CD4-positive, alpha-beta T cell treated with Interleukin-4 for 1 hour (primary cell): ENCODE results near the gene RFX2.
"Not testable (repeated sequence)": the region's sequence is repeated elsewhere in the genome, so short reads cannot be mapped to it uniquely, and the experiment has no call there.

Source experiments
- DNase-seq, 2 donors: peaks; one replicate each; pipeline ENCODE4 v3.0.0-alpha.2; 2020 to 2022

Gene RFX2

DNA sequence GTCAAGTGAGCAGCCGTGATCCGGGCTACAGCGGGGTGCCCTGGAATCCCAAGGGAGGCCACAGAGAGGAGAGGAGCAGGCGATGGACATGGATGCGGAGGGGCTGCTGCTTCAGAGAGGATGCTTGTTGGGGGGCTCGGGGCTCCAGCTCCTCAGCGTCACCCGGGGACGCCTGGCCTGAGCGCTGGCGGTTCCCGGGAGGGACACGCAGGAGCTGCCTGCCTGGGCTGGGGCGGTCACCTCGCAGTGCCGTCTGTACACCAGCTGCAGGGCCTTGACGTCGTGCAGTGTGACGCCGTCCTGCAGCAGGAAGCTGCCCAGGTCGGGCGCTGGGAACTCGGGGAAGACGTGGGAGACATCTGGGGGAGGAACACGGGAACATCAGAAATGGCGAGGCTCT is 102.4 kb downstream of the RFX2 start:
- DNase-seq, result no peak

DNA sequence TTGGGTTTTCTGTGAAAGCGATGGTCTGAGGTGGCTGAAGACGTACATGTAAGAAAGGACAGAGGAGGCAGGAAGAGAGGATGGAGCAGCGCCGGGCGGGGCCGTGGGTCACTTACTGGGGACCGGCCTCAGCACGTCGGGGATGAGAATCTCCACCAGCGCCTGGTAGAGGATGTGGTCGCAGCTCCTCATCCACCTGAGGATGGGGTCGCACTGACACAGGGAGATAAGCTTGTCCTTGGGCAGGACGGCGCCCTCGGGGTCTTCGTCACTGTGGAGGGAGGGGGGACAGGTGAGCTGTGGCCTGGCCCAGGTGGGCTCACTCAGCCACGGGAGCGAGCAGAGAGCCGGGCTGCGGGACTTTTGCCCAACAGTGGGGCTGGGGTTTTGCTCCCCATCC is 103.4 kb downstream of the RFX2 start:
- DNase-seq, result no peak

- not testable (repeated sequence) for DNase-seq
These were observed 104.2 kb downstream of the RFX2 start for GRCh38 chr19:6006070-6006446.

GRCh38 chr19:6005321-6006069 is 104.8 kb downstream of the RFX2 start:
- no peak for DNase-seq

GRCh38 chr19:6003976-6004375 is 106.3 kb downstream of the RFX2 start:
- DNase-seq, result no peak

GRCh38 chr19:6002591-6002990 is 107.7 kb downstream of the RFX2 start:
- DNase-seq, result no peak

- no peak for DNase-seq
These were observed 110.0 kb downstream of the RFX2 start for GRCh38 chr19:6000228-6000847.

- no peak for DNase-seq
These were observed 110.6 kb downstream of the RFX2 start for GRCh38 chr19:5999693-6000092.

GRCh38 chr19:5997371-5997770 is 112.9 kb downstream of the RFX2 start:
- no peak for DNase-seq

GRCh38 chr19:5996623-5997320 is 113.5 kb downstream of the RFX2 start:
- DNase-seq, result no peak

- no peak for DNase-seq
These were observed 114.2 kb downstream of the RFX2 start for GRCh38 chr19:5996102-5996501.

GRCh38 chr19:5995606-5996005 is 114.7 kb downstream of the RFX2 start:
- DNase-seq, result no peak

DNA sequence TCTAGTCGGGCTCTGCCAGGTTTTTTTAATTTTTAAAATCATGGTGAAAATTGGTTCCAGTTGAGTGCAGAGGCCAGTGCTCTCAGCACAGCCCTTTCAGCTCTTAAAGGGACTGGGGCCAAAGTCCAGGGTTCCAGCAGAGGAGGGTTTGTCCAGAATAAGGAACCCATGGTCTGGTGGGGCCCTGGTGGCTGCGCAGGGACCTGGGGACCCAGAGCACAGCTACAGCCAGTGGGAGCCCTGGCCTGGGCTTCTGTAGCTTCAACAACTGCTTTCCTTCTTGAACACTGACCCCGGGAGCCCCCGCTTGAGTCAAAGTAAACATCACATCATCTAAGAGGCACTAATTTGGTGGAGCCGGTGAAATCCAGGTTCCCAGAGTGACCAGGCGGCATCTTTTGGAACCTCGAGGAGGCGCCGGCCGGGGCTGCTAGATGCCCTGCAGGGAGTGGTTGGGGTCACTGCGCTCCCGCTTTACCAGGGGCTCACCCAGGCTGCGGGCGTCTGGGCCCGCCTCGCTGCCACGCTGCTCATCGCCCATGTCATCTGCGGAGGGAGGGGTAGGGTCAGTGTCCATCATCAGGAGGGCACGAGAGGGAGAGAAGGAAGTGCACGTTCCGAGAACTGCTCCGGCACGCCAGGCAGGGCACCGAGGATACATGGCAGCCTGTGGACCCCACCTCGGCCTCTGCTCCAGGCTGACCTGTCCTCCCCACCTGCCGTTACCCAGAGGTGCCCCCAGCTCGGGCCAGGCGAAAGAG is 115.7 kb downstream of the RFX2 start:
- no peak for DNase-seq

- no peak for DNase-seq
These were observed 116.5 kb downstream of the RFX2 start for GRCh38 chr19:5993648-5994358.

DNA sequence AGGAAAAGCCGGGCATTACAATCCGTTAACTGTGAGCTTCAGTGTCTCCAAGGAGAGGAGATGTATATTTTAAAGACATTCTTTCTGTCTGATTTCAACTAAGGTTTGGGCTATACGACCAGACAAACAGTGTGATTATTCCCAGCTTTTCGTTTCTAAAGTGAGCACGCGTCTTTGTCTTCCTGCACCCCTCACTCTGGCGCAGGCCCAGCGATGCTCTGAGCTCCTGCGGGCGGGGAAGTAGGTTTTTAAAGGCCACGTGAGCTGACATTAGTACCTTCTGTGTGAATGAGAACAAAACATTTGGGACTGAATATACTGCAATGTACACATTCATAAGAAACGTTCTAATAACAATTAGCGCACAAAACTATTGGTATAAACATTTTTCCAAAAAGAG is 117.1 kb downstream of the RFX2 start:
- no peak for DNase-seq

GRCh38 chr19:5992756-5993155 is 117.5 kb downstream of the RFX2 start:
- no peak for DNase-seq

DNA sequence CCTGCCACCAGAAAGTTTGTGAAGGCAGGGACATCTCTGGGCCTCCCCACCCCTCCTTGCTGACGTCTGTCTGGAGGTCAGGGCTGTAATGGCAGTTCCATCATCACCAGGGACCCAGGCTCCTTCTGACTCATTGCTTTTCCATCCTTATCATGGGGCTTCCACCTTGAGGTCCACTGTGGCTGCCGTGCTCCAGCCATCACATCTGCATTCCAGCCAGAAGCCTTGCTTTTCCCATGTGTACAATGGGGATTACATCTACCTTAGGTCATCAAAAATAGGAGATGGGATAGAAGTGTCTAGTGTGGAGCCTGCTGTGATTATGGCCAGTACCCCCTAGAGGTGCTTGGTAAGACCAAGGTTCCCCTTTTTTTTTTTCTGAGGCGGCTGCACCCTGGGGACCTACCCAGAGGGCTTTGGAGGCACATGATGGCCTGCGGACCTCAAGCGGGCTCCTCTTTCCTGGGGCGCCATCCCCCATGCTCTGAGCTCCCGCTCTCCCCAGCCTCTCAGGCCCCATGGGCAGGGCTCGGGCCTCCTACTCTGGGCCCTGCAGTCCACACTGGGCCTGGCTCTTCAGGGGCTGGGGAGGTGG is 119.0 kb downstream of the RFX2 start:
- DNase-seq, result no peak

DNA sequence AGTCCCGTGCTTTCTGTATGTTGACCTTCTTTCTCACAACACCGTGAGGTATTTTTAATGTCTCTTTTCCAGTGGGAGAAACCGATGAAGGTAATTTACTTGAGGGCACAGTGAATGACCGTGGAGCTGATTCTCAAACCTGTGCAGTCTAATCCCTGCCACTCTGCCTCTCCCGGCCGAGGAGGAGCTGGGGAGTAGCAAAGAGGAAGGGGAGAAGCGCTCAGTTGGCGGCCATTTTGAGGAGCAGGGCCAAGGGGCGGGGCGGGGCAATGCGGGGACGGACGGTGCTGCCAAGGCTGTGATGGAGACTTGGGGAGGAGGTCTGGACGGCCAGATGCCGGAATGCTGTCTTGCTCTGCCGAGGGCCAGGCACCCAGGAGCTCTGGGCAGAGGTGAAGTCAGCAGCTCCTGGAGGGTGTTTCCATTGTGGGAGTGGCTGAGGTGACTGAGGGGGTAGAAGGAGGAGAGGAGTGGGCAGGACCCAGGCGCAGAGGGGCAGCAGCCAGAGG is 120.0 kb downstream of the RFX2 start:
- DNase-seq, result no peak

DNA sequence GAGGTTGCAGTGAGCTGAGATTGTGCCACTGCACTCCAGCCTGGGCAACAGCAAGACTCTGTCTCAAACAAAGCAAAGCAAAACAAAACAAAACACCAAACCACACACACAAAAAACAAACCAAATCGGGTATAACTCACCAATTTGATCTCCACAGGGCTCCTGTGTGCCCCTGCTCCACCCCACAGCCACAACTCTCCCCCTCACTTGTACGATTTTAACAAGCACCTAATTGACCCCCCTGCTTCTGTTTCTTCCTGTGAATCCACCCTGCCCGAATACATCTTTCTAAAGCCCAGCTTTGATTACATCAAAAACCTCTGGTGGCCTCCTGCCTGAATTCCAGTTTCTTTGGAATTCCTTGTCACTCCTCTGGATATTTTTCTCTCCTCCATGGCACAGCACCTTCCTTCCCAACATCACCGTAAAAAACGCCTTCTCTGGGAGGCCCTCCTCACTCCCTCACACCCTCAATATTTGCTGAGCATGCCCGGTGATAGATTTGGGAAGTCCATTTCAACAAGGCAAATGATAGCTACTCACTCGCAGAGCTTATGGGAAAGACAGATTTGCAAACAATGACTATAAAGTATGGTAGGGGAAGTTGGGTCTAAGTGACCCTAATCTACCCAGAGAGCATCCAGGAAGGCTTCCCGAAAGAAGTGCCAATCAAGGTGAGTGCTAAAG is 120.8 kb downstream of the RFX2 start:
- DNase-seq, result no peak

DNA sequence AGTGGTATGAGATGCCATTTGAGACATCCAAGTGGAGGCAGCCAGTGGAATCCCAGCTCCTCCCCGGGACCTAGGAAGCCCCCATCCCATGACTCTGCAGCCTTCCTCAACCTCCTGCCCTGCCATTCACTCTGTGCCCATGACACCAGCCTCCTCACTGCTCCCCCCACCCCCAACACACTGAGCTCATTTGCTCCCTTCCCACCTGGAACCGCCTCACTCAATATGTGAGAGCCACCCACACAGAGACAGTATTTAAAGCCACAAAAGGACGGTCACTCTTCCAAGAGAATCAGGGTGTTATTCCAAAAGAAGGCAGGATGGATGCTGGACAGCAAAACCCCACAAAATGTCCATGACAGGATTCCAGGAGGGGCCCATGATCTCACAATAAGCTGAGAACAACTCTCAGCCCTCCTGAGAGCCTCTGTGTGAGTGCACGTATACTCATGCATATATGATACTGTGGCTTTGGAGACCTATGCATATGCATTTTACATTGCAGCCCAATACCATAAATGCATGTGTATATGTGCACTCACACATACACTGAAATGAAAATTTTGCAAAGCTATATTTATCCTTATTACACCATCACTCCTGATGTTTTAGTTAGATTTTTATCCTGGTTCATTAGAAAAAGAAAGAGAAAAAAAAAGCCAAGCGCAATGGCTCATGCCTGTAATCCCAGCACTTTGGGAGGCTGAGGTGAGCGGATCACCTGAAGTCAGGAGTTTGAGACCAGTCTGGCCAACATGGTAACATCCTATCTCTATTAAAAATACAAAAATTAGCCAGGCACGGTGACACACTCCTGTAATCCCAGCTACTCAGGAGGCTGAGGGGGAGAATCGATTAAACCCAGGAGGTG is 121.5 kb downstream of the RFX2 start:
- no peak for DNase-seq
